Subcutaneous abdominal adipose tissue (tissue), 5 donors: ENCODE results near the gene MAP3K2.
A peak's percentile ranks its signal among the peaks of the same experiment; 100 is the strongest.

ENCODE experiments used
- H3K27ac ChIP-seq: one replicate; pipeline ENCODE4 v1.7.0; 2013; ENCODE audit warnings: low read depth, mild to moderate bottlenecking, inconsistent platforms, low read length, moderate library complexity
- H3K27me3 ChIP-seq, 5 donors: one replicate each; pipeline ENCODE4 v1.7.0; 2013; ENCODE audit warnings: low read length in 5 of 5, inconsistent platforms in 1 of 5; ENCODE audit not compliant: control insufficient read depth in 5 of 5, insufficient read depth in 4 of 5
- H3K36me3 ChIP-seq, 5 donors: one replicate each; pipeline ENCODE4 v1.7.0; 2013; ENCODE audit warnings: low read length in 5 of 5; ENCODE audit not compliant: control insufficient read depth in 5 of 5, insufficient read depth in 5 of 5
- H3K4me1 ChIP-seq, 5 donors: one replicate each; pipeline ENCODE4 v1.7.0; 2013; ENCODE audit warnings: low read length in 5 of 5, mild to moderate bottlenecking in 3 of 5, moderate library complexity in 1 of 5; ENCODE audit not compliant: control insufficient read depth in 5 of 5, insufficient read depth in 5 of 5
- H3K4me3 ChIP-seq, 5 donors: one replicate each; pipeline ENCODE4 v1.7.0; 2013; ENCODE audit warnings: low read length in 5 of 5, low read depth in 1 of 5
- H3K9ac ChIP-seq, 5 donors: one replicate each; pipeline ENCODE4 v1.7.0; 2013; ENCODE audit warnings: low read length in 5 of 5, mild to moderate bottlenecking in 4 of 5, moderate library complexity in 3 of 5
- H3K9me3 ChIP-seq, 5 donors: one replicate each; pipeline ENCODE4 v1.7.0; 2013; ENCODE audit warnings: low read length in 5 of 5; ENCODE audit not compliant: control insufficient read depth in 5 of 5
- donor health status: healthy.
- donor health status: healthy.
- donor health status: healthy.
- donor health status: healthy.
- donor health status: healthy.

The MAP3K2 gene

DNA sequence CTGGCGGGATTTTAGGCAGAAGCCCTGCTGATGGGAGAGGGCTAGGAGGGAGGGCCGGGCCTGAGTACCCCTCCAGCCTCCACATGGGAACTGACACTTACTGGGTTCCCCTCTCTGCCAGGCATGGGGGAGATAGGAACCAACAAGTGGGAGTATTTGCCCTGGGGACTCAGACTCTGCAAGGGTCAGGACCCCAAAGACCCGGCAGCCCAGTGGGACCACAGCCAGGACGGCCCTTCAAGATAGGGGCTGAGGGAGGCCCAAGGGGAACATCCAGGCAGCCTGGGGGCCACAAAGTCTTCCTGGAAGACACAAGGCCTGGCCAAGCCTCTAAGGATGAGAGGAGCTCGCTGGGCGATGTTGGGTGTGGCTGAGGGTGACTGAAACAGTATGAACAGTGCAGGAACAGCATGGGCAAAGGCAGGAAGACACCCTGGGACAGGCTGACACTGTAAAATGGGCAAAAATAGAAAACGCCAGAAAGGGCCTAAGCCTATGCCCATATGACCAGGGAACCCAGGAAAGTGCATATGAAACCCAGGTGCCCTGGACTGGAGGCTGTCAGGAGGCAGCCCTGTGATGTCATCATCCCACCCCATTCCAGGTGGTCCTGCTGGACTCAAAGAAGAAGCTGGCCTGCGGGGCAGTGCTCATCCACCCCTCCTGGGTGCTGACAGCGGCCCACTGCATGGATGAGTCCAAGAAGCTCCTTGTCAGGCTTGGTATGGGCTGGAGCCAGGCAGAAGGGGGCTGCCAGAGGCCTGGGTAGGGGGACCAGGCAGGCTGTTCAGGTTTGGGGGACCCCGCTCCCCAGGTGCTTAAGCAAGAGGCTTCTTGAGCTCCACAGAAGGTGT, 39.0 kb upstream of the MAP3K2 start:
- no peak overlapping the region for H3K9ac ChIP-seq
- peaks cover 6 to 24% (median 18%) of the 10 kb centered on the region in 5 donors for H3K27me3 ChIP-seq
- H3K36me3 ChIP-seq = no peaks in the 10 kb centered on the region
- no peak overlapping the region for H3K27ac ChIP-seq
- H3K4me1 ChIP-seq = peaks cover 0 to 14% (median 11%) of the 10 kb centered on the region in 5 donors
- H3K9me3 ChIP-seq = no peaks in the 10 kb centered on the region
- no peak overlapping the region for H3K4me3 ChIP-seq

- H3K4me3 ChIP-seq = no peak overlapping the region
- peaks cover 9 to 33% (median 25%) of the 10 kb centered on the region in 5 donors for H3K27me3 ChIP-seq
- no peak overlapping the region for H3K9ac ChIP-seq
- H3K36me3 ChIP-seq = no peaks in the 10 kb centered on the region
- no peaks in the 10 kb centered on the region for H3K9me3 ChIP-seq
- no peak overlapping the region for H3K27ac ChIP-seq
- peaks cover 0 to 14% (median 11%) of the 10 kb centered on the region in 5 donors for H3K4me1 ChIP-seq
Observed at GRCh38 chr2:127425540-127426490, 38.0 kb upstream of the MAP3K2 start.

- Histone ChIP-seq H3K4me1 (peaks cover 0 to 14% (median 11%) of the 10 kb centered on the region in 5 donors), H3K27me3 (peaks cover 9 to 42% (median 25%) of the 10 kb centered on the region in 5 donors), H3K36me3 (no peaks in the 10 kb centered on the region), H3K4me3 (no peak overlapping the region), H3K9me3 (no peaks in the 10 kb centered on the region), H3K27ac (no peak overlapping the region), H3K9ac (no peak overlapping the region)
Observed at GRCh38 chr2:127424598-127425520, 37.1 kb upstream of the MAP3K2 start.

DNA sequence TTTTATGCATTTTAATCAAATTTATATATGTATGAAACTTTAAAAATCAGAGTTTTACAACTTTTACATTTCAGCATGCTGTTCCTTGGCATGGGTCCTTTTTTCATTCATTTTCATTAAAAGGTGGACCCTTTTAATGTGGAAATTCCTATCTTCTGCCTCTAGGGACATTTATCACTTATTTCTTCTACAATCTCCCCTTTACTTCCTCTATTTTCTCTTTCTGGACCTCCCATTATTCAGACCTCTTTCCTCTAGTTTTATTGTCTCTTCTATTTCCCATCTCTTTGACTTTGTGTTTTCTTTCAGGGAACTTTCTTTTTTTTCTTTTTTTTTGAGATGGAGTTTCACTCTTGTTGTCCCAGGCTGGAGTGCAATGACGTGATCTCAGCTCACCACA, 36.1 kb upstream of the MAP3K2 start:
- Histone ChIP-seq H3K27ac (no peak overlapping the region), H3K9me3 (no peaks in the 10 kb centered on the region), H3K27me3 (peaks cover 9 to 46% (median 25%) of the 10 kb centered on the region in 5 donors), H3K4me1 (peaks cover 0 to 23% (median 13%) of the 10 kb centered on the region in 5 donors), H3K36me3 (no peaks in the 10 kb centered on the region), H3K4me3 (peak overlapping the region in 2 of 5 donors; percentile 8 to 26), H3K9ac (no peak overlapping the region)

DNA sequence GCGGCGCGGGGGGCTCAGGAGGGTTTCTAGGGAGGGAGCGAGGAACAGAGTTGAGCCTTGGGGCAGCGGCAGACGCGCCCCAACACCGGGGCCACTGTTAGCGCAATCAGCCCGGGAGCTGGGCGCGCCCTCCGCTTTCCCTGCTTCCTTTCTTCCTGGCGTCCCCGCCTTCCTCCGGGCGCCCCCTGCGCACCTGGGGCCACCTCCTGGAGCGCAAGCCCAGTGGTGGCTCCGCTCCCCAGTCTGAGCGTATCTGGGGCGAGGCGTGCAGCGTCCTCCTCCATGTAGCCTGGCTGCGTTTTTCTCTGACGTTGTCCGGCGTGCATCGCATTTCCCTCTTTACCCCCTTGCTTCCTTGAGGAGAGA, 35.7 kb upstream of the MAP3K2 start:
- H3K36me3 ChIP-seq = no peaks in the 10 kb centered on the region
- H3K9ac ChIP-seq = no peak overlapping the region

DNA sequence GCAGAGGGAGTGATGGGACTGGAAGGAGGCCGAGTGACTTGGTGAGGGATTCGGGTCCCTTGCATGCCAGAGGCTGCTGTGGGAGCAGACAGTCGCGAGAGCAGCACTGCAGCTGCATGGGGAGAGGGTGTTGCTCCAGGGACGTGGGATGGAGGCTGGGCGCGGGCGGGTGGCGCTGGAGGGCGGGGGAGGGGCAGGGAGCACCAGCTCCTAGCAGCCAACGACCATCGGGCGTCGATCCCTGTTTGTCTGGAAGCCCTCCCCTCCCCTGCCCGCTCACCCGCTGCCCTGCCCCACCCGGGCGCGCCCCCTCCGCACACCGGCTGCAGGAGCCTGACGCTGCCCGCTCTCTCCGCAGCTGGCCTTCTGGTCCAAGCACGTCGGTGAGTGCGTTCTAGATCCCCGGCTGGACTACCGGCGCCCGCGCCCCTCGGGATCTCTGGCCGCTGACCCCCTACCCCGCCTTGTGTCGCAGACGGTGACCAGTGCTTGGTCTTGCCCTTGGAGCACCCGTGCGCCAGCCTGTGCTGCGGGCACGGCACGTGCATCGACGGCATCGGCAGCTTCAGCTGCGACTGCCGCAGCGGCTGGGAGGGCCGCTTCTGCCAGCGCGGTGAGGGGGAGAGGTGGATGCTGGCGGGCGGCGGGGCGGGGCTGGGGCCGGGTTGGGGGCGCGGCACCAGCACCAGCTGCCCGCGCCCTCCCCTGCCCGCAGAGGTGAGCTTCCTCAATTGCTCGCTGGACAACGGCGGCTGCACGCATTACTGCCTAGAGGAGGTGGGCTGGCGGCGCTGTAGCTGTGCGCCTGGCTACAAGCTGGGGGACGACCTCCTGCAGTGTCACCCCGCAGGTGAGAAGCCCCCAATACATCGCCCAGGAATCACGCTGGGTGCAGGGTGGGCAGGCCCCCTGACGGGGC, 35.0 kb upstream of the MAP3K2 start:
- H3K9ac ChIP-seq = no peak overlapping the region
- peaks cover 9 to 46% (median 25%) of the 10 kb centered on the region in 5 donors for H3K27me3 ChIP-seq
- H3K9me3 ChIP-seq = no peaks in the 10 kb centered on the region
- peak overlapping the region in 2 of 5 donors; percentile 7 to 48 for H3K4me3 ChIP-seq
- no peaks in the 10 kb centered on the region for H3K36me3 ChIP-seq
- H3K27ac ChIP-seq = no peak overlapping the region
- H3K4me1 ChIP-seq = peaks cover 0 to 23% (median 13%) of the 10 kb centered on the region in 5 donors

More for the DNA sequence above, 35.7 kb upstream of the MAP3K2 start:
- Histone ChIP-seq H3K9me3 (no peaks in the 10 kb centered on the region), H3K4me3 (peak overlapping the region in 3 of 5 donors; percentile 8 to 48 (median 26)), H3K4me1 (peaks cover 0 to 23% (median 13%) of the 10 kb centered on the region in 5 donors), H3K27me3 (peaks cover 9 to 46% (median 25%) of the 10 kb centered on the region in 5 donors), H3K27ac (no peak overlapping the region)

GRCh38 chr2:127421871-127422558, 34.2 kb upstream of the MAP3K2 start:
- peaks cover 0 to 23% (median 13%) of the 10 kb centered on the region in 5 donors for H3K4me1 ChIP-seq
- H3K9ac ChIP-seq = no peak overlapping the region
- H3K4me3 ChIP-seq = no peak overlapping the region
- no peaks in the 10 kb centered on the region for H3K36me3 ChIP-seq
- H3K27me3 ChIP-seq = peaks cover 9 to 51% (median 25%) of the 10 kb centered on the region in 5 donors
- no peak overlapping the region for H3K27ac ChIP-seq
- no peaks in the 10 kb centered on the region for H3K9me3 ChIP-seq

DNA sequence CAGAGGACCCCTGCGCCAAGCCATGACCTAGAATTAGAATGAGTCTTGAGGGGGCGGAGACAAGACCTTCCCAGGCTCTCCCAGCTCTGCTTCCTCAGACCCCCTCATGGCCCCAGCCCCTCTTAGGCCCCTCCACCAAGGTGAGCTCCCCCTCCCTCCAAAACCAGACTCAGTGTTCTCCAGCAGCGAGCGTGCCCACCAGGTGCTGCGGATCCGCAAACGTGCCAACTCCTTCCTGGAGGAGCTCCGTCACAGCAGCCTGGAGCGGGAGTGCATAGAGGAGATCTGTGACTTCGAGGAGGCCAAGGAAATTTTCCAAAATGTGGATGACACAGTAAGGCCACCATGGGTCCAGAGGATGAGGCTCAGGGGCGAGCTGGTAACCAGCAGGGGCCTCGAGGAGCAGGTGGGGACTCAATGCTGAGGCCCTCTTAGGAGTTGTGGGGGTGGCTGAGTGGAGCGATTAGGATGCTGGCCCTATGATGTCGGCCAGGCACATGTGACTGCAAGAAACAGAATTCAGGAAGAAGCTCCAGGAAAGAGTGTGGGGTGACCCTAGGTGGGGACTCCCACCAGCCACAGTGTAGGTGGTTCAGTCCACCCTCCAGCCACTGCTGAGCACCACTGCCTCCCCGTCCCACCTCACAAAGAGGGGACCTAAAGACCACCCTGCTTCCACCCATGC, 33.5 kb upstream of the MAP3K2 start:
- Histone ChIP-seq H3K4me3 (no peak overlapping the region), H3K27me3 (peaks cover 9 to 57% (median 25%) of the 10 kb centered on the region in 5 donors), H3K4me1 (peaks cover 2 to 27% (median 16%) of the 10 kb centered on the region in 5 donors), H3K9me3 (no peaks in the 10 kb centered on the region), H3K27ac (no peak overlapping the region), H3K36me3 (no peaks in the 10 kb centered on the region), H3K9ac (no peak overlapping the region)
